Neural progenitor cell (in vitro differentiated cells): ENCODE measurements around the gene LRRC17. TPM values are rescaled to one million over a fixed set of nuclear protein-coding genes. Genes with fewer than 3 reads are reported as not detected.

Experiments
- DNase-seq: peaks from one replicate; pipeline ENCODE4 v3.0.0-alpha.2; 2016; ENCODE audit warnings: low spot score
- H2AFZ ChIP-seq: fragments of 200-600 bp; sonication (generic); replicated peaks from 2 replicates; pipeline ENCODE4 v1.6.1; 2016; ENCODE audit warnings: antibody characterized with exemption
- H3F3A ChIP-seq: fragments of 200-600 bp; sonication (generic); 2 replicates; pipeline ENCODE4 v1.6.1; 2016; ENCODE audit warnings: antibody characterized with exemption, low read depth
- H3K27ac ChIP-seq: fragments of 200-600 bp; sonication (generic); 2 replicates; pipeline ENCODE4 v1.5.1; 2016; ENCODE audit warnings: mild to moderate bottlenecking
- H3K27me3 ChIP-seq: fragments of 200-600 bp; sonication (generic); 2 replicates; pipeline ENCODE4 v1.6.1; 2016; ENCODE audit warnings: mild to moderate bottlenecking, moderate library complexity
- H3K36me3 ChIP-seq: fragments of 200-600 bp; sonication (generic); 2 replicates; pipeline ENCODE4 v1.5.1; 2016
- H3K4me1 ChIP-seq: fragments of 200-600 bp; sonication (generic); 2 replicates; pipeline ENCODE4 v1.6.1; 2016; ENCODE audit warnings: mixed run types
- H3K4me2 ChIP-seq: fragments of 200-600 bp; sonication (generic); 2 replicates; pipeline ENCODE4 v1.6.1; 2016
- H3K4me3 ChIP-seq: fragments of 200-600 bp; sonication (generic); 2 replicates; pipeline ENCODE4 v1.5.1; 2016
- H3K79me2 ChIP-seq: fragments of 200-600 bp; sonication (generic); 2 replicates; pipeline ENCODE4 v1.6.1; 2016; ENCODE audit warnings: low read depth
- H3K9ac ChIP-seq: fragments of 200-600 bp; sonication (generic); 2 replicates; pipeline ENCODE4 v1.6.1; 2016
- H3K9me3 ChIP-seq: fragments of 200-600 bp; sonication (generic); 2 replicates; pipeline ENCODE4 v1.5.1; 2016; ENCODE audit warnings: low read depth
- H4K20me1 ChIP-seq: fragments of 200-600 bp; sonication (generic); 2 replicates; pipeline ENCODE4 v1.6.1; 2016; ENCODE audit warnings: low read depth
- H3K27ac Mint-ChIP-seq: 3 replicates; pipeline ENCODE4 v1.8.0; 2021; ENCODE audit warnings: mixed read lengths
- H3K27me3 Mint-ChIP-seq: 2 replicates; pipeline ENCODE4 v1.8.0; 2022; ENCODE audit warnings: low read depth, mild to moderate bottlenecking, inconsistent platforms, moderate library complexity, mixed read lengths; ENCODE audit not compliant: insufficient read depth
- H3K36me3 Mint-ChIP-seq: 3 replicates; pipeline ENCODE4 v1.8.0; 2021; ENCODE audit warnings: mixed read lengths
- H3K4me1 Mint-ChIP-seq: 3 replicates; pipeline ENCODE4 v1.8.0; 2021; ENCODE audit warnings: mixed read lengths
- H3K4me3 Mint-ChIP-seq: 3 replicates; pipeline ENCODE4 v1.8.0; 2021; ENCODE audit warnings: mild to moderate bottlenecking, moderate library complexity, mixed read lengths
- H3K9me3 Mint-ChIP-seq: 3 replicates; pipeline ENCODE4 v1.8.0; 2020; ENCODE audit warnings: mixed read lengths
- CTCF ChIP-seq: fragments of 200-600 bp; sonication (generic); IDR thresholded peaks from 2 replicates; pipeline ENCODE4 v1.5.1; 2017; ENCODE audit warnings: antibody characterized with exemption, mild to moderate bottlenecking
- EZH2 ChIP-seq: fragments of 200-600 bp; sonication (generic); IDR thresholded peaks from 2 replicates; pipeline ENCODE4 v1.6.1; 2017; ENCODE audit warnings: antibody characterized with exemption, mild to moderate bottlenecking, moderate library complexity
- EZH2phosphoT487 ChIP-seq: fragments of 200-600 bp; sonication (generic); IDR thresholded peaks from 2 replicates; pipeline ENCODE4 v1.6.1; 2017; ENCODE audit warnings: antibody characterized with exemption
- total RNA-seq: library from RNA; depleted of rRNA; stranded (reverse); fragments of >200 nt; gene quantifications from 2 replicates; pipeline ENCODE4 v1.2.3, GENCODE V29; 2015; ENCODE audit warnings: low replicate concordance

Gene LRRC17
- total RNA-seq, 1 donor from 2014 or later = 4.6 TPM

- Histone ChIP-seq H3K79me2 (no peaks in the 10 kb centered on the region), H4K20me1 (no peaks in the 10 kb centered on the region), H3K9ac (no peak overlapping the region), H3K9me3 (no peaks in the 10 kb centered on the region), H3K4me2 (no peak overlapping the region), H2AFZ (no peak overlapping the region), H3K36me3 (no peaks in the 10 kb centered on the region), H3K4me3 (no peak overlapping the region), H3F3A (no peaks in the 10 kb centered on the region), H3K27me3 (no peaks in the 10 kb centered on the region), H3K27ac (no peak overlapping the region), H3K4me1 (no peaks in the 10 kb centered on the region)
- no peaks in the 10 kb centered on the region for H3K27me3 Mint-ChIP-seq
- H3K4me3 Mint-ChIP-seq = no peak overlapping the region
- no peak for DNase-seq
- TF ChIP-seq EZH2 (no peak), EZH2phosphoT487 (no peak), CTCF (no peak)
- no peaks in the 10 kb centered on the region for H3K9me3 Mint-ChIP-seq
- H3K4me1 Mint-ChIP-seq = no peaks in the 10 kb centered on the region
- no peak overlapping the region for H3K27ac Mint-ChIP-seq
- no peaks in the 10 kb centered on the region for H3K36me3 Mint-ChIP-seq
Measured at GRCh38 chr7:102869195-102869594, 43.6 kb upstream of the LRRC17 start.

- H2AFZ ChIP-seq = no peak overlapping the region
- TF ChIP-seq EZH2 (no peak), EZH2phosphoT487 (no peak), CTCF (no peak)
- no peak for DNase-seq
- H3K9me3 Mint-ChIP-seq = no peaks in the 10 kb centered on the region
- H3K4me1 ChIP-seq = no peaks in the 10 kb centered on the region
- H3F3A ChIP-seq = no peaks in the 10 kb centered on the region
- H3K27me3 ChIP-seq = no peaks in the 10 kb centered on the region
- no peaks in the 10 kb centered on the region for H3K36me3 ChIP-seq
- no peak overlapping the region for H3K4me3 ChIP-seq
- H3K4me3 Mint-ChIP-seq = no peak overlapping the region
- H3K4me1 Mint-ChIP-seq = no peaks in the 10 kb centered on the region
- H3K9ac ChIP-seq = no peak overlapping the region
- no peak overlapping the region for H3K4me2 ChIP-seq
- H3K36me3 Mint-ChIP-seq = no peaks in the 10 kb centered on the region
- H3K79me2 ChIP-seq = no peaks in the 10 kb centered on the region
- no peaks in the 10 kb centered on the region for H3K27me3 Mint-ChIP-seq
- no peak overlapping the region for H3K27ac ChIP-seq
- no peaks in the 10 kb centered on the region for H3K9me3 ChIP-seq
- H3K27ac Mint-ChIP-seq = no peak overlapping the region
- H4K20me1 ChIP-seq = no peaks in the 10 kb centered on the region
Measured at GRCh38 chr7:102872460-102872859, 40.3 kb upstream of the LRRC17 start.

- Mint-ChIP-seq H3K36me3 (no peaks in the 10 kb centered on the region), H3K27ac (no peak overlapping the region), H3K4me1 (no peaks in the 10 kb centered on the region), H3K4me3 (no peak overlapping the region), H3K27me3 (no peaks in the 10 kb centered on the region), H3K9me3 (no peaks in the 10 kb centered on the region)
- no peaks in the 10 kb centered on the region for H3K9me3 ChIP-seq
- no peak overlapping the region for H2AFZ ChIP-seq
- H4K20me1 ChIP-seq = no peaks in the 10 kb centered on the region
- no peak overlapping the region for H3K4me2 ChIP-seq
- no peaks in the 10 kb centered on the region for H3K4me1 ChIP-seq
- H3K27me3 ChIP-seq = no peaks in the 10 kb centered on the region
- TF ChIP-seq EZH2 (no peak), CTCF (no peak), EZH2phosphoT487 (no peak)
- H3K36me3 ChIP-seq = no peaks in the 10 kb centered on the region
- no peaks in the 10 kb centered on the region for H3F3A ChIP-seq
- H3K9ac ChIP-seq = no peak overlapping the region
- H3K27ac ChIP-seq = no peak overlapping the region
- no peak for DNase-seq
- H3K4me3 ChIP-seq = no peak overlapping the region
- H3K79me2 ChIP-seq = no peaks in the 10 kb centered on the region
Measured at GRCh38 chr7:102873470-102874165, 39.2 kb upstream of the LRRC17 start.
